ENCODE results near the gene DNAJC5G. TPM values are rescaled to one million over a fixed set of nuclear protein-coding genes. Genes with fewer than 3 reads are reported as not detected.

Gene DNAJC5G
- total RNA-seq, 1 experiment from 2014 or later, result 0.37 TPM

DNA sequence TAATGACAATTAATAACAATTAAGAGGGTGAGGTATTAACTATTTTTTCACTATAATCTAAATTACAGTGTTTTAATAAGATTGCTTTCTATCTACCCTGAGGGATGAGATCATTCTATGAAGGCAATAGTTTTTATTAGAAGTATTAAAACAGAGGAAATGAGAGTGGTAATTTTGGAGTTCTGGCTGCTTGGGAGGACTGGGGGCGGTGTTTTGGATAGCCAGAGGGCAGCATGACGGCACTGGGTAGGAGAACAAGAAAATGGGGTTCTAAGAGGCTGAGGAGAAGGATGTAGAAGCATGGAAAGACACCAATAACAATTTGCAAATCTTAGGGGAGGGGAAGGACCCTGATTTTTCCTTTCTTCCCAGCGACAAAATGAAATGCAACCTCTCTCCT, 5.1 kb upstream of the DNAJC5G start:
- Histone ChIP-seq H3K14ac (ENCODE audit: insufficient read depth, low read length) (no peak overlapping the region), H3K27me3 (ENCODE audit: insufficient read depth, low read length) (peaks cover 10% of the 10 kb centered on the region; the same call in 1 of the 2 replicates), H3K79me2 (ENCODE audit: insufficient read depth, low read length) (no peaks in the 10 kb centered on the region), H3K4me1 (ENCODE audit: insufficient read depth, low read length) (no peaks in the 10 kb centered on the region), H2AFZ (ENCODE audit: low read length) (no peak overlapping the region), H2BK20ac (ENCODE audit: low read depth, low read length, poor library complexity, severe bottlenecking) (no peak overlapping the region), H3K4ac (ENCODE audit: low read depth, low read length) (no peak overlapping the region), H2BK15ac (ENCODE audit: low read depth, low read length) (no peak overlapping the region), H3K4me2 (ENCODE audit: insufficient read depth, insufficient read length, low read length) (no peak overlapping the region), H4K20me1 (ENCODE audit: control insufficient read depth, insufficient read depth, insufficient read length) (no peaks in the 10 kb centered on the region), H3K56ac (ENCODE audit: insufficient read length, low read depth, low read length) (no peak overlapping the region), H3K18ac (ENCODE audit: insufficient read length, low read depth, low read length) (no peak overlapping the region), H3T11ph (ENCODE audit: low read length) (no peak overlapping the region), H2AK5ac (ENCODE audit: insufficient read length, low read length) (no peak overlapping the region), H3K23ac (ENCODE audit: insufficient read length, low read depth, low read length) (no peak overlapping the region), H3K79me1 (ENCODE audit: insufficient read depth, low read depth, low read length, poor library complexity, severe bottlenecking) (no peaks in the 10 kb centered on the region), H2BK12ac (ENCODE audit: insufficient read length, low read depth, low read length) (no peak overlapping the region), H2BK5ac (ENCODE audit: insufficient read length, low read length) (no peak overlapping the region), H3K9me3 (ENCODE audit: control insufficient read depth, low read depth, low read length) (no peaks in the 10 kb centered on the region), H2BK120ac (ENCODE audit: low read depth, low read length, poor library complexity, severe bottlenecking) (no peak overlapping the region), H4K5ac (ENCODE audit: insufficient read length, low read depth, low read length) (no peak overlapping the region), H4K91ac (ENCODE audit: insufficient read length, low read depth, low read length) (no peak overlapping the region), H3K23me2 (ENCODE audit: insufficient read length, low read depth, low read length, poor library complexity, severe bottlenecking) (no peaks in the 10 kb centered on the region), H3K27ac (ENCODE audit: insufficient read length, low read depth, low read length) (no peak overlapping the region), H4K8ac (replicated peaks; ENCODE audit: insufficient read length, low read depth, low read length) (no peak overlapping the region), H3K9ac (ENCODE audit: extremely low read depth, insufficient read length, low read length) (no peak overlapping the region)
- no peak overlapping the region for H3K27ac Mint-ChIP-seq
- no peak overlapping the region for H3K4me3 Mint-ChIP-seq
- peaks cover 16% of the 10 kb centered on the region for H3K27me3 Mint-ChIP-seq (ENCODE audit: low read depth)
- no peaks in the 10 kb centered on the region; a peak in 2 of 7 replicates for H3K36me3 Mint-ChIP-seq (ENCODE audit: insufficient read depth in 1 of 3, low read depth in 3 of 3)
- H3K4me1 Mint-ChIP-seq, result peaks cover 9 to 14% of the 10 kb centered on the region in 2 experiments
- H3K9me3 Mint-ChIP-seq, result peaks cover 0 to 2% of the 10 kb centered on the region in 2 experiments; a peak in 2 of 5 replicates
- no CpG with 5 or more reads among the region's 3 CpGs for WGBS (ENCODE audit: extremely low coverage, insufficient read length, low lambda C conversion rate)
- TF ChIP-seq, protein P1, sequence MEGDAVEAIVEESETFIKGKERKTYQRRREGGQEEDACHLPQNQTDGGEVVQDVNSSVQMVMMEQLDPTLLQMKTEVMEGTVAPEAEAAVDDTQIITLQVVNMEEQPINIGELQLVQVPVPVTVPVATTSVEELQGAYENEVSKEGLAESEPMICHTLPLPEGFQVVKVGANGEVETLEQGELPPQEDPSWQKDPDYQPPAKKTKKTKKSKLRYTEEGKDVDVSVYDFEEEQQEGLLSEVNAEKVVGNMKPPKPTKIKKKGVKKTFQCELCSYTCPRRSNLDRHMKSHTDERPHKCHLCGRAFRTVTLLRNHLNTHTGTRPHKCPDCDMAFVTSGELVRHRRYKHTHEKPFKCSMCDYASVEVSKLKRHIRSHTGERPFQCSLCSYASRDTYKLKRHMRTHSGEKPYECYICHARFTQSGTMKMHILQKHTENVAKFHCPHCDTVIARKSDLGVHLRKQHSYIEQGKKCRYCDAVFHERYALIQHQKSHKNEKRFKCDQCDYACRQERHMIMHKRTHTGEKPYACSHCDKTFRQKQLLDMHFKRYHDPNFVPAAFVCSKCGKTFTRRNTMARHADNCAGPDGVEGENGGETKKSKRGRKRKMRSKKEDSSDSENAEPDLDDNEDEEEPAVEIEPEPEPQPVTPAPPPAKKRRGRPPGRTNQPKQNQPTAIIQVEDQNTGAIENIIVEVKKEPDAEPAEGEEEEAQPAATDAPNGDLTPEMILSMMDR (conservative IDR thresholded peaks at IDR 0.05), result no peak
- no peak for DNase-seq
